Measurements from ENCODE around the gene ACP7. TPM values are rescaled to one million over a fixed set of nuclear protein-coding genes. Genes with fewer than 3 reads are reported as not detected.

The ACP7 gene
- total RNA-seq, 1 experiment from 2014 or later, result 0.15 TPM

- H3K56ac ChIP-seq (ENCODE audit: insufficient read length, low read depth, low read length), result no peak overlapping the region
- H3K36me3 Mint-ChIP-seq (ENCODE audit: insufficient read depth in 1 of 3, low read depth in 3 of 3), result no peaks in the 10 kb centered on the region
- no CpG with 5 or more reads among the region's 3 CpGs for WGBS (ENCODE audit: extremely low coverage, insufficient read length, low lambda C conversion rate)
- H3K23ac ChIP-seq (ENCODE audit: insufficient read length, low read depth, low read length), result no peak overlapping the region
- H3K27ac Mint-ChIP-seq, result no peak overlapping the region
- H2BK12ac ChIP-seq (ENCODE audit: insufficient read length, low read depth, low read length), result no peak overlapping the region
- no peak overlapping the region for H3T11ph ChIP-seq (ENCODE audit: low read length)
- no peak overlapping the region for H3K4me3 Mint-ChIP-seq
- no peak overlapping the region for H2AK5ac ChIP-seq (ENCODE audit: insufficient read length, low read length)
- TF ChIP-seq CTCF (conservative IDR thresholded peaks at IDR 0.05), result no peak
- H2AFZ ChIP-seq (ENCODE audit: low read length), result no peak overlapping the region
- no peak overlapping the region for H3K18ac ChIP-seq (ENCODE audit: insufficient read length, low read depth, low read length)
- H3K4me1 Mint-ChIP-seq, result peaks cover 16 to 21% of the 10 kb centered on the region in 2 experiments
- no peak overlapping the region for H2BK5ac ChIP-seq (ENCODE audit: insufficient read length, low read length)
- H4K8ac ChIP-seq (replicated peaks; ENCODE audit: insufficient read length, low read depth, low read length), result no peak overlapping the region
- H3K4me1 ChIP-seq (ENCODE audit: insufficient read depth, low read length), result no peaks in the 10 kb centered on the region
- H3K23me2 ChIP-seq (ENCODE audit: insufficient read length, low read depth, low read length, poor library complexity, severe bottlenecking), result peaks cover 8% of the 10 kb centered on the region
- no peak overlapping the region for H3K4ac ChIP-seq (ENCODE audit: low read depth, low read length)
- no peaks in the 10 kb centered on the region for H4K20me1 ChIP-seq (ENCODE audit: control insufficient read depth, insufficient read depth, insufficient read length)
- peaks cover 16% of the 10 kb centered on the region; the same call in 1 of the 2 replicates for H3K27me3 ChIP-seq (ENCODE audit: insufficient read depth, low read length)
- H3K4me2 ChIP-seq (ENCODE audit: insufficient read depth, insufficient read length, low read length), result no peak overlapping the region
- H3K9me3 Mint-ChIP-seq, result no peaks in the 10 kb centered on the region; a peak in 2 of 5 replicates
- no peak overlapping the region for H2BK120ac ChIP-seq (ENCODE audit: low read depth, low read length, poor library complexity, severe bottlenecking)
- H3K9me3 ChIP-seq (ENCODE audit: control insufficient read depth, low read depth, low read length), result no peaks in the 10 kb centered on the region
- no peaks in the 10 kb centered on the region for H3K79me2 ChIP-seq (ENCODE audit: insufficient read depth, low read length)
- no peak overlapping the region for H2BK20ac ChIP-seq (ENCODE audit: low read depth, low read length, poor library complexity, severe bottlenecking)
- H3K79me1 ChIP-seq (ENCODE audit: insufficient read depth, low read depth, low read length, poor library complexity, severe bottlenecking), result no peaks in the 10 kb centered on the region
- no peak overlapping the region for H3K27ac ChIP-seq (ENCODE audit: insufficient read length, low read depth, low read length)
- no peak overlapping the region for H2BK15ac ChIP-seq (ENCODE audit: low read depth, low read length)
- no peak overlapping the region for H4K5ac ChIP-seq (ENCODE audit: insufficient read length, low read depth, low read length)
- no peak overlapping the region for H4K91ac ChIP-seq (ENCODE audit: insufficient read length, low read depth, low read length)
- no peak overlapping the region for H3K14ac ChIP-seq (ENCODE audit: insufficient read depth, low read length)
- no peak overlapping the region for H3K9ac ChIP-seq (ENCODE audit: extremely low read depth, insufficient read length, low read length)
- DNase-seq, result no peak
- peaks cover 76% of the 10 kb centered on the region for H3K27me3 Mint-ChIP-seq (ENCODE audit: low read depth)
Measured at GRCh38 chr19:39080431-39080830, 3.7 kb upstream of the ACP7 start.

Measured in H9 (cell line).